Measurements from ENCODE around the gene FAM184A. TPM values are rescaled to one million over a fixed set of nuclear protein-coding genes. Genes with fewer than 3 reads are reported as not detected.

Gene FAM184A
- total and polyA plus RNA-seq, 2 of the 13 experiments (the other 11 are each of a cell fraction or from before 2014, with no cell fraction given) = 7.0 to 18.0 TPM

GRCh38 chr6:119034827-119035458 lies 43.5 kb downstream of the FAM184A start (continued):
- TF ChIP-seq ZNF362 (CRISPR knock-in tag; IDR thresholded peaks at IDR 0.05; ENCODE audit: borderline replicate concordance) = 0 out of 2 replicates have a peak, but pooled peaks have one; percentile 33
- TF ChIP-seq ZNF292 (CRISPR knock-in tag; IDR thresholded peaks at IDR 0.05; ENCODE audit: borderline replicate concordance, low read depth) = no peak
- TF ChIP-seq, protein P1, sequence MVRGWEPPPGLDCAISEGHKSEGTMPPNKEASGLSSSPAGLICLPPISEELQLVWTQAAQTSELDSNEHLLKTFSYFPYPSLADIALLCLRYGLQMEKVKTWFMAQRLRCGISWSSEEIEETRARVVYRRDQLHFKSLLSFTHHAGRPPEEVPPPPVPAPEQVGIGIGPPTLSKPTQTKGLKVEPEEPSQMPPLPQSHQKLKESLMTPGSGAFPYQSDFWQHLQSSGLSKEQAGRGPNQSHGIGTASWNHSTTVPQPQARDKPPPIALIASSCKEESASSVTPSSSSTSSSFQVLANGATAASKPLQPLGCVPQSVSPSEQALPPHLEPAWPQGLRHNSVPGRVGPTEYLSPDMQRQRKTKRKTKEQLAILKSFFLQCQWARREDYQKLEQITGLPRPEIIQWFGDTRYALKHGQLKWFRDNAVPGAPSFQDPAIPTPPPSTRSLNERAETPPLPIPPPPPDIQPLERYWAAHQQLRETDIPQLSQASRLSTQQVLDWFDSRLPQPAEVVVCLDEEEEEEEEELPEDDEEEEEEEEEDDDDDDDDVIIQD (CRISPR knock-in tag; IDR thresholded peaks at IDR 0.05; ENCODE audit: low read depth) = no peak
- peak; percentile 49; the same call in 1 of the 2 replicates for TF ChIP-seq RXRB (CRISPR knock-in tag; IDR thresholded peaks at IDR 0.05; ENCODE audit: borderline replicate concordance)

GRCh38 chr6:119032428-119032827 lies 46.0 kb downstream of the FAM184A start:
- intact Hi-C loops (cut with micrococcal nuclease; ENCODE audit: unreplicated experiment) = no loop called here
- POLR2A ChIA-PET = no interaction called here
- CTCF ChIA-PET (ENCODE audit: low intra/inter-chr PET ratio, low total read pairs) = no interaction called here
- TF ChIP-seq PCBP2 (optimal IDR thresholded peaks at IDR 0.05; ENCODE audit: low read depth, low read length, poor library complexity, severe bottlenecking) (peak; percentile 68), ZUFSP (CRISPR knock-in tag; IDR thresholded peaks at IDR 0.05; ENCODE audit: borderline replicate concordance) (no peak)
- TF ChIP-seq, protein P2, sequence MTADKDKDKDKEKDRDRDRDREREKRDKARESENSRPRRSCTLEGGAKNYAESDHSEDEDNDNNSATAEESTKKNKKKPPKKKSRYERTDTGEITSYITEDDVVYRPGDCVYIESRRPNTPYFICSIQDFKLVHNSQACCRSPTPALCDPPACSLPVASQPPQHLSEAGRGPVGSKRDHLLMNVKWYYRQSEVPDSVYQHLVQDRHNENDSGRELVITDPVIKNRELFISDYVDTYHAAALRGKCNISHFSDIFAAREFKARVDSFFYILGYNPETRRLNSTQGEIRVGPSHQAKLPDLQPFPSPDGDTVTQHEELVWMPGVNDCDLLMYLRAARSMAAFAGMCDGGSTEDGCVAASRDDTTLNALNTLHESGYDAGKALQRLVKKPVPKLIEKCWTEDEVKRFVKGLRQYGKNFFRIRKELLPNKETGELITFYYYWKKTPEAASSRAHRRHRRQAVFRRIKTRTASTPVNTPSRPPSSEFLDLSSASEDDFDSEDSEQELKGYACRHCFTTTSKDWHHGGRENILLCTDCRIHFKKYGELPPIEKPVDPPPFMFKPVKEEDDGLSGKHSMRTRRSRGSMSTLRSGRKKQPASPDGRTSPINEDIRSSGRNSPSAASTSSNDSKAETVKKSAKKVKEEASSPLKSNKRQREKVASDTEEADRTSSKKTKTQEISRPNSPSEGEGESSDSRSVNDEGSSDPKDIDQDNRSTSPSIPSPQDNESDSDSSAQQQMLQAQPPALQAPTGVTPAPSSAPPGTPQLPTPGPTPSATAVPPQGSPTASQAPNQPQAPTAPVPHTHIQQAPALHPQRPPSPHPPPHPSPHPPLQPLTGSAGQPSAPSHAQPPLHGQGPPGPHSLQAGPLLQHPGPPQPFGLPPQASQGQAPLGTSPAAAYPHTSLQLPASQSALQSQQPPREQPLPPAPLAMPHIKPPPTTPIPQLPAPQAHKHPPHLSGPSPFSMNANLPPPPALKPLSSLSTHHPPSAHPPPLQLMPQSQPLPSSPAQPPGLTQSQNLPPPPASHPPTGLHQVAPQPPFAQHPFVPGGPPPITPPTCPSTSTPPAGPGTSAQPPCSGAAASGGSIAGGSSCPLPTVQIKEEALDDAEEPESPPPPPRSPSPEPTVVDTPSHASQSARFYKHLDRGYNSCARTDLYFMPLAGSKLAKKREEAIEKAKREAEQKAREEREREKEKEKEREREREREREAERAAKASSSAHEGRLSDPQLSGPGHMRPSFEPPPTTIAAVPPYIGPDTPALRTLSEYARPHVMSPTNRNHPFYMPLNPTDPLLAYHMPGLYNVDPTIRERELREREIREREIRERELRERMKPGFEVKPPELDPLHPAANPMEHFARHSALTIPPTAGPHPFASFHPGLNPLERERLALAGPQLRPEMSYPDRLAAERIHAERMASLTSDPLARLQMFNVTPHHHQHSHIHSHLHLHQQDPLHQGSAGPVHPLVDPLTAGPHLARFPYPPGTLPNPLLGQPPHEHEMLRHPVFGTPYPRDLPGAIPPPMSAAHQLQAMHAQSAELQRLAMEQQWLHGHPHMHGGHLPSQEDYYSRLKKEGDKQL (CRISPR knock-in tag; IDR thresholded peaks at IDR 0.05; ENCODE audit: low read depth) = no peak
- TF ChIP-seq, protein P3, sequence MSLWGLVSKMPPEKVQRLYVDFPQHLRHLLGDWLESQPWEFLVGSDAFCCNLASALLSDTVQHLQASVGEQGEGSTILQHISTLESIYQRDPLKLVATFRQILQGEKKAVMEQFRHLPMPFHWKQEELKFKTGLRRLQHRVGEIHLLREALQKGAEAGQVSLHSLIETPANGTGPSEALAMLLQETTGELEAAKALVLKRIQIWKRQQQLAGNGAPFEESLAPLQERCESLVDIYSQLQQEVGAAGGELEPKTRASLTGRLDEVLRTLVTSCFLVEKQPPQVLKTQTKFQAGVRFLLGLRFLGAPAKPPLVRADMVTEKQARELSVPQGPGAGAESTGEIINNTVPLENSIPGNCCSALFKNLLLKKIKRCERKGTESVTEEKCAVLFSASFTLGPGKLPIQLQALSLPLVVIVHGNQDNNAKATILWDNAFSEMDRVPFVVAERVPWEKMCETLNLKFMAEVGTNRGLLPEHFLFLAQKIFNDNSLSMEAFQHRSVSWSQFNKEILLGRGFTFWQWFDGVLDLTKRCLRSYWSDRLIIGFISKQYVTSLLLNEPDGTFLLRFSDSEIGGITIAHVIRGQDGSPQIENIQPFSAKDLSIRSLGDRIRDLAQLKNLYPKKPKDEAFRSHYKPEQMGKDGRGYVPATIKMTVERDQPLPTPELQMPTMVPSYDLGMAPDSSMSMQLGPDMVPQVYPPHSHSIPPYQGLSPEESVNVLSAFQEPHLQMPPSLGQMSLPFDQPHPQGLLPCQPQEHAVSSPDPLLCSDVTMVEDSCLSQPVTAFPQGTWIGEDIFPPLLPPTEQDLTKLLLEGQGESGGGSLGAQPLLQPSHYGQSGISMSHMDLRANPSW (CRISPR knock-in tag; IDR thresholded peaks at IDR 0.05; ENCODE audit: borderline replicate concordance) = no peak

More at GRCh38 chr6:119032428-119032827, 46.0 kb downstream of the FAM184A start:
- Histone ChIP-seq H3K27me3 (ENCODE audit: control insufficient read depth in 1 of 2, insufficient read depth in 2 of 2, low read length in 2 of 2) (no peaks in the 10 kb centered on the region), H3K4me1 (ENCODE audit: insufficient read depth, low read length) (peaks cover 12% of the 10 kb centered on the region), H3K79me2 (ENCODE audit: insufficient read depth, low read length) (no peaks in the 10 kb centered on the region), H3K4me2 (ENCODE audit: low read depth, low read length) (no peak overlapping the region), H3K4me3 (replicated peaks in 1 of 3; ENCODE audit: insufficient read depth in 1 of 3, low read depth in 2 of 3, low read length in 3 of 3) (no peak overlapping the region), H3K27ac (ENCODE audit: extremely low read length, insufficient read depth, low read length) (no peak overlapping the region), H3K36me3 (replicated peaks in 1 of 2; ENCODE audit: control insufficient read depth in 1 of 2, insufficient read depth in 2 of 2, low read length in 2 of 2) (no peaks in the 10 kb centered on the region), H4K20me1 (ENCODE audit: insufficient read depth, low read length) (no peaks in the 10 kb centered on the region), H2AFZ (ENCODE audit: low read length) (no peak overlapping the region), H3K9ac (ENCODE audit: insufficient read depth, low read depth, low read length) (no peak overlapping the region), H3K9me3 (ENCODE audit: low read length) (no peaks in the 10 kb centered on the region)
- no peak for ATAC-seq
- no peak for DNase-seq (ENCODE audit: low spot score)
- in situ Hi-C loops (cut with HindIII; ENCODE audit: extremely low pct_ligation_motif_present, low pct_unique_long_range_greater_than_20kb) = no loop called here
- FAIRE-seq = no peak
- WGBS (ENCODE audit: low lambda C conversion rate) = 75% methylated on average over 1 of the region's 1 CpG
- no TSS peak for BruUV-seq (replicated peaks)
